SJCRH30 (cell line): Measurements from ENCODE around the gene MRM3. TPM values are rescaled to one million over a fixed set of nuclear protein-coding genes. Genes with fewer than 3 reads are reported as not detected.
"Not testable (repeated sequence)": the region's sequence is repeated elsewhere in the genome, so short reads cannot be mapped to it uniquely, and the experiment has no call there.

Experiments
- DNase-seq, 2 experiments: peaks; one replicate each; pipeline ENCODE4 v3.0.0-alpha.2; 2015 to 2020
- H3K27ac ChIP-seq: fragments of 250-450 bp; sonication (Bioruptor Pico); 2 replicates; pipeline ENCODE4 v1.5.1; 2020; ENCODE audit warnings: mild to moderate bottlenecking, moderate library complexity
- H3K27me3 ChIP-seq: fragments of 250-450 bp; sonication (Bioruptor Pico); 2 replicates; pipeline ENCODE4 v1.5.1; 2020; ENCODE audit warnings: mild to moderate bottlenecking, moderate library complexity
- H3K36me3 ChIP-seq: fragments of 250-450 bp; sonication (Bioruptor Pico); 2 replicates; pipeline ENCODE4 v1.5.1; 2020; ENCODE audit warnings: mild to moderate bottlenecking, moderate library complexity
- H3K4me1 ChIP-seq: fragments of 250-450 bp; sonication (Bioruptor Pico); 2 replicates; pipeline ENCODE4 v1.5.1; 2020; ENCODE audit warnings: mild to moderate bottlenecking, moderate library complexity
- H3K4me3 ChIP-seq: fragments of 250-450 bp; sonication (Bioruptor Pico); 2 replicates; pipeline ENCODE4 v1.5.1; 2020; ENCODE audit warnings: mild to moderate bottlenecking, moderate library complexity
- H3K9me3 ChIP-seq: fragments of 250-450 bp; sonication (Bioruptor Pico); replicated peaks from 2 replicates; pipeline ENCODE4 v1.5.1; 2020; ENCODE audit warnings: mild to moderate bottlenecking, moderate library complexity
- total RNA-seq: library from RNA; depleted of rRNA; stranded (reverse); fragments of >200 nt; shearing (Covaris generic); gene quantifications from 2 replicates; pipeline ENCODE4 v1.2.3, GENCODE V29; 2014

The MRM3 gene
- total RNA-seq, 1 experiment from 2014 or later, result 12.4 TPM

DNA sequence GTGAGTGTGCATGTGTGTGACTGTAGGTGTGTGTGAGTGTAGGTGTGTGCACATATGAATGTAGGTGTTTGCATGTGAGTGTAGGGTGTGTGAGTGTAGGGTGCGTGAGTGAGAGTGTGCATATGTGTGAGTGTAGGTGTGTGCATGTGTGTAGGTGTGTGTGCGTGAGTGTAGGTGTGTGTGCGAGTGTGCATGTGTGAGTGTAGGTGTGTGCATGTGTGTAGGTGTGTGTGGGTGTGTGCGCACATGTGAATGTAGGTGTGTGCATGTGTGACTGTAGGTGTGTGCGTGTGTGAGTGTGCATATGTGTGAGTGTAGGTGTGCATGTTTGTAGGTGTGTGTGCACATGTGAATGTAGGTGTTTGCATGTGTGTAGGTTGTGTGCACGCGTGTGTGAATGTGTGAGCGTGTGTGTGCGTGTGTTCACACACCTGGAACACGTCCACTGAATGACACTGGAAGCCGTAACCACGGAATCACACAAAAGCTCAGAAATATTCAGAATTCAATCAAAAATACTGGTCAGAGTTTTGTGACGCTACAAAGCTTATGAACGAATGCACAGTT lies 30.6 kb downstream of the MRM3 start:
- no peaks in the 10 kb centered on the region for H3K9me3 ChIP-seq
- H3K4me3 ChIP-seq, result no peak overlapping the region
- no peaks in the 10 kb centered on the region for H3K27me3 ChIP-seq
- 0 out of 2 replicates have a peak, but pooled peaks cover 4% of the 10 kb centered on the region for H3K36me3 ChIP-seq
- no peak overlapping the region for H3K27ac ChIP-seq
- DNase-seq, result no peak
- H3K4me1 ChIP-seq, result no peaks in the 10 kb centered on the region

GRCh38 chr17:814371-814770 lies 32.2 kb downstream of the MRM3 start:
- no peak overlapping the region for H3K4me3 ChIP-seq
- H3K27me3 ChIP-seq, result no peaks in the 10 kb centered on the region
- no peaks in the 10 kb centered on the region for H3K4me1 ChIP-seq
- no peaks in the 10 kb centered on the region for H3K9me3 ChIP-seq
- no peak for DNase-seq
- no peak overlapping the region for H3K27ac ChIP-seq
- 0 out of 2 replicates have a peak, but pooled peaks cover 4% of the 10 kb centered on the region for H3K36me3 ChIP-seq

- Histone ChIP-seq H3K36me3 (no peaks in the 10 kb centered on the region), H3K4me1 (no peaks in the 10 kb centered on the region), H3K27me3 (no peaks in the 10 kb centered on the region), H3K4me3 (no peak overlapping the region), H3K27ac (no peak overlapping the region), H3K9me3 (no peaks in the 10 kb centered on the region)
- DNase-seq, result no peak
These were observed 37.1 kb downstream of the MRM3 start for GRCh38 chr17:819251-819650.

- DNase-seq, result no peak
- no peak overlapping the region for H3K4me3 ChIP-seq
- no peaks in the 10 kb centered on the region for H3K27me3 ChIP-seq
- H3K4me1 ChIP-seq, result no peaks in the 10 kb centered on the region
- H3K27ac ChIP-seq, result no peak overlapping the region
- no peaks in the 10 kb centered on the region for H3K9me3 ChIP-seq
- no peaks in the 10 kb centered on the region for H3K36me3 ChIP-seq
These were observed 41.3 kb downstream of the MRM3 start for GRCh38 chr17:823501-823902.

DNA sequence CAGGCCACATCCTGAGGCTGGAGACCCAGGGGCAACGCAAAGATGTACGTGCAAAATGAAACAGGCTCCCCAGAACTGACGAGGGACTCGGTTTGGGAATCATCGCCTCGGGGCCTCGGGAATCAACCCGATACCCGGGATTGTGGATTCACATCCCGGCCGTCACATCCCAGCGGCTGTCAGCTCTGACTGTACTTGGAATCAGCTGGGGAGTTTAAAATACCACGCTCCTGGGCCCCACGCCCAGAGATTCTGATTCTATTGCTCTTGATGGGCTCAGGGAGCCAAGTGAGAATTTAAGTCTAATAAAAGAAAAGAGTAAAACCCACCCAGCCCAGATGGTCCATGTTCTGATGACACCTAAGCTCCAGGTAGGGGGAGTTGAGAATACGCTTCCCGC lies 42.2 kb downstream of the MRM3 start:
- no peaks in the 10 kb centered on the region for H3K4me1 ChIP-seq
- no peaks in the 10 kb centered on the region for H3K27me3 ChIP-seq
- no peak for DNase-seq
- no peaks in the 10 kb centered on the region for H3K9me3 ChIP-seq
- H3K36me3 ChIP-seq, result no peaks in the 10 kb centered on the region
- H3K4me3 ChIP-seq, result no peak overlapping the region
- no peak overlapping the region for H3K27ac ChIP-seq

DNA sequence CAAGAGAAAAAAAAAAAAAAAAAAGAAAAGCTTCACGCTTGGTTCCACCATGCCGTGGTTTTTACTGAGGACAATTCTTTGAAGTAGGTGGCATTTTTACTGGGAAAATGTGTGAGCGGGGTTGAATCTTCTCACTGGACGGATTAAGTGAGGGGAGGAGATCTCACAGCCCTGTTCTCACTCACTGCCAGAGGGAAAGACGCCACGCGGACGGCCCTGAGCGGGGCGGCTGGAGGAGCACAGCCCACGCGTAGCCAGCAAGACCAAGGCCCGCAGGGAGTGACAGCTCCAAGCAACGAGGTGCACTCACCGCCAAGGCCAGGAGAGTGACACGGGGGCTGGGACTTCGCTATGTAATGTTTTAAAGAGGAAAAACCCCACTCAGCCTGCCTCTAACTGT lies 43.1 kb downstream of the MRM3 start:
- no peaks in the 10 kb centered on the region for H3K9me3 ChIP-seq
- no peaks in the 10 kb centered on the region for H3K36me3 ChIP-seq
- no peak overlapping the region for H3K4me3 ChIP-seq
- no peaks in the 10 kb centered on the region for H3K4me1 ChIP-seq
- no peak for DNase-seq
- H3K27ac ChIP-seq, result no peak overlapping the region
- no peaks in the 10 kb centered on the region for H3K27me3 ChIP-seq

DNA sequence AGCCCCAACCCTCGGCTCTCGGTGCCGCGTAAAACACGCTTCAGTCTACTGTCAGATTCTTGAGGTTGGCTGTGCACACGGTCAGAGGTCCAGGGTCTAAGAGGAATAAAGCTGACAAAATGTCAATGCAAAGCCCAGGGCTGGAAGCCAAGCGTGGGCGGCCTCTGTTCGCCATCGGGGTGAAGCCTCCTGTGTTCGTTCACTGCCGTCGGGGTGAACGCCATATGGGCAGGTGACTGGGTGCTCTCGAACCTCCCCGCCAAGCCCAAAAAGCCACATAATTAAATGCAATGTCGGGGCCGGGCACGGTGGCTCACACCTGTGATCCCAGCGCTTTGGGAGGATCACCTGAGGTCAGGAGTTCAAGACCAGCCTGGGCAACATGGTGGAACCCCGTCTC lies 44.6 kb downstream of the MRM3 start:
- no peaks in the 10 kb centered on the region for H3K27me3 ChIP-seq
- no peaks in the 10 kb centered on the region for H3K4me1 ChIP-seq
- no peaks in the 10 kb centered on the region for H3K36me3 ChIP-seq
- DNase-seq, result no peak
- H3K9me3 ChIP-seq, result no peaks in the 10 kb centered on the region
- H3K4me3 ChIP-seq, result no peak overlapping the region
- H3K27ac ChIP-seq, result no peak overlapping the region

GRCh38 chr17:828761-829160 lies 46.6 kb downstream of the MRM3 start:
- no peaks in the 10 kb centered on the region for H3K4me1 ChIP-seq
- no peak overlapping the region for H3K27ac ChIP-seq
- no peak overlapping the region for H3K4me3 ChIP-seq
- no peaks in the 10 kb centered on the region for H3K9me3 ChIP-seq
- no peaks in the 10 kb centered on the region for H3K27me3 ChIP-seq
- no peak for DNase-seq
- H3K36me3 ChIP-seq, result no peaks in the 10 kb centered on the region

DNA sequence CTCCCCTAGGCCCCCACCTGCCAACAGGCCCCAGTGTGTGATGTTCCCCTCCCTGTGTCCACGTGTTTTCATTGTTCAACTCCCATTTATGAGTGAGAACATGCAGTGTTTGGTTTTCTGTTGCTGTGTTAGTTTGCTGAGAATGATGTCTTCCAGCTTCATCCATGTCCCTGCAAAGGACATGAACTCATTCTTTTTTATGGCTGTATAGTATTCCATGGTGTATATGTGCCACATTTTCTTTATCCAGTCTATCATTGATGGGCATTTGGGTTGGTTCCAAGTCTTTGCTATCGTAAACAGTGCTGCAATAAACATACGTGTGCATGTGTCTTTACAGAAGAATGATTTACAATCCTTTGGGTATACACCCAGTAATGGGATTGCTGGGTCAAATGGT lies 47.5 kb downstream of the MRM3 start:
- H3K4me3 ChIP-seq, DNase-seq, H3K36me3 ChIP-seq, H3K9me3 ChIP-seq, H3K4me1 ChIP-seq, H3K27me3 ChIP-seq, H3K27ac ChIP-seq: not testable (repeated sequence)

DNA sequence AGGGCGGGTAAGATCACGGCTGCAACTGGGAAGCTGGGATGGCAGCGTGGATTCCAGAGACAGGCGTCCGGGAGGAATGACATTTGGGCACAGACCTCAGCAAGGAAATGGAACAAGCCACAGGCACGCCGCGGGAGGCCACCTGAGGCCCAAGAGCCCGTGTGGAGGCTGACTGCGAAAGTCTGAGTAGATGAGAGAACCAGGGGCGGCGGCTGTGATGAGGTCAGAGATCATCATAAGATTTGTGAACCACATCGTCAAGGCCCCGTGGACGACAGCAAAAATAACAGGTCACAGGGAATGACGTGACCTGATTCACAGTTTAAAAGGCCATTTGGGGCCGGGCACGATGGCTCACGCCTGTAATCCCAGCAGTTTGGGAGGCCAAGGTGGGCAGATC lies 48.2 kb downstream of the MRM3 start:
- H3K9me3 ChIP-seq, result no peaks in the 10 kb centered on the region
- H3K36me3 ChIP-seq, result no peaks in the 10 kb centered on the region
- H3K27me3 ChIP-seq, result no peaks in the 10 kb centered on the region
- H3K4me1 ChIP-seq, result no peaks in the 10 kb centered on the region
- no peak overlapping the region for H3K27ac ChIP-seq
- H3K4me3 ChIP-seq, result no peak overlapping the region
- no peak for DNase-seq

- DNase-seq, result no peak
- H3K9me3 ChIP-seq, result no peaks in the 10 kb centered on the region
- H3K27me3 ChIP-seq, result no peaks in the 10 kb centered on the region
- H3K27ac ChIP-seq, result no peak overlapping the region
- H3K4me1 ChIP-seq, result no peaks in the 10 kb centered on the region
- H3K4me3 ChIP-seq, result no peak overlapping the region
- no peaks in the 10 kb centered on the region for H3K36me3 ChIP-seq
These were observed 48.8 kb downstream of the MRM3 start for GRCh38 chr17:830950-831349.

GRCh38 chr17:834136-834535 lies 52.0 kb downstream of the MRM3 start:
- Histone ChIP-seq H3K9me3 (no peaks in the 10 kb centered on the region), H3K27ac (no peak overlapping the region), H3K4me1 (0 out of 2 replicates have a peak, but pooled peaks cover 4% of the 10 kb centered on the region), H3K4me3 (no peak overlapping the region), H3K36me3 (no peaks in the 10 kb centered on the region), H3K27me3 (no peaks in the 10 kb centered on the region)
- no peak for DNase-seq

- H3K27ac ChIP-seq, result peak overlapping the region; percentile 63
- H3K4me3 ChIP-seq, result peak overlapping the region; percentile 27
- 0 out of 2 replicates have a peak, but pooled peaks cover 4% of the 10 kb centered on the region for H3K4me1 ChIP-seq
- DNase-seq, result peak; percentile 69 to 77
- H3K36me3 ChIP-seq, result no peaks in the 10 kb centered on the region
- H3K9me3 ChIP-seq, result no peaks in the 10 kb centered on the region
- H3K27me3 ChIP-seq, result no peaks in the 10 kb centered on the region
These were observed 53.1 kb downstream of the MRM3 start for GRCh38 chr17:835263-835662.

DNA sequence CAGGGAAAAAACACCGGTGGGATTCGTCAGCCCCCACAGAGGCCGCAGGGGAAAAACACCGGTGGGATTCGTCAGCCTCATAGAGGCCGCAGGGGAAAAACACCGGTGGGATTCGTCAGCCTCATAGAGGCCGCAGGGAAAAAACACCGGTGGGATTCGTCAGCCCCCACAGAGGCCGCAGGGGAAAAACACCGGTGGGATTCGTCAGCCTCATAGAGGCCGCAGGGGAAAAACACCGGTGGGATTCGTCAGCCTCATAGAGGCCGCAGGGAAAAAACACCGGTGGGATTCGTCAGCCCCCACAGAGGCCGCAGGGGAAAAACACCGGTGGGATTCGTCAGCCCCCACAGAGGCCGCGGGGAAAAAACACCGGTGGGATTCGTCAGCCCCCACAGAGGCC lies 53.6 kb downstream of the MRM3 start:
- H3K9me3 ChIP-seq, H3K4me1 ChIP-seq, H3K27me3 ChIP-seq, DNase-seq, H3K36me3 ChIP-seq: not testable (repeated sequence)
- H3K27ac ChIP-seq, result peak overlapping the region; percentile 63
- H3K4me3 ChIP-seq, result peak overlapping the region; percentile 27; the same call in 1 of the 2 replicates

DNA sequence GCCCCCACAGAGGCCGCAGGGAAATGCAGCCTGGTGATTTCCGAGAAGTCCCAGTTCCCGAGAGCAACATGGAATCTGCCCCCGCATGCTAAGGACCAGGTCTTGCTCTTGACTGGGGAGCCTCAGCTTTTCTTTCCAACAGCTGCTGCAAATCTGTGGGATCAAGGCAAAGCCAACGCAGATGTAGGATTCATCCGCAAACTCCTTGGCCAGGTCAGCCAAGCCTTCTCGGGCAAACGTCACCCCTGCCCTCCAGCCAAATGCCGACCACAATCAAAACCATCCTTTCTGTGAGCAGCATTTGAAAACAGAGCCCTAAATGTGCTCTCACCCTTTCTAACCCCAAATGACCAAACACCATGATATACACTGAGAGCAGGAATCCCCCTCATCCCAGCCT lies 54.0 kb downstream of the MRM3 start:
- no peaks in the 10 kb centered on the region for H3K9me3 ChIP-seq
- no peaks in the 10 kb centered on the region for H3K27me3 ChIP-seq
- H3K36me3 ChIP-seq, result no peaks in the 10 kb centered on the region
- H3K4me1 ChIP-seq, result 0 out of 2 replicates have a peak, but pooled peaks cover 4% of the 10 kb centered on the region
- H3K27ac ChIP-seq, result peak overlapping the region; percentile 63
- DNase-seq, result peak; percentile 72 to 78
- no peak overlapping the region for H3K4me3 ChIP-seq

- DNase-seq, result no peak
- Histone ChIP-seq H3K4me1 (0 out of 2 replicates have a peak, but pooled peaks cover 4% of the 10 kb centered on the region), H3K36me3 (no peaks in the 10 kb centered on the region), H3K4me3 (no peak overlapping the region), H3K27me3 (no peaks in the 10 kb centered on the region), H3K9me3 (no peaks in the 10 kb centered on the region), H3K27ac (no peak overlapping the region)
These were observed 56.3 kb downstream of the MRM3 start for GRCh38 chr17:838486-838885.
